NCI-H2107 (cell line): ENCODE measurements around the gene TTC34.

Experiments
- DNase-seq: peaks from one replicate; lab custom pipeline; 2025; lab: John Stamatoyannopoulos, UW

The TTC34 gene

GRCh38 chr1:2812939-2813653, 11.6 kb upstream of the TTC34 start:
- no peak for DNase-seq

GRCh38 chr1:2812136-2812535, 10.6 kb upstream of the TTC34 start:
- no peak for DNase-seq

GRCh38 chr1:2811533-2811918, 10.0 kb upstream of the TTC34 start:
- no peak for DNase-seq

- DNase-seq = no peak
These were observed 9.5 kb upstream of the TTC34 start for GRCh38 chr1:2810899-2811532.

GRCh38 chr1:2810281-2810680, 8.8 kb upstream of the TTC34 start:
- no peak for DNase-seq

- no peak for DNase-seq
These were observed 8.2 kb upstream of the TTC34 start for GRCh38 chr1:2809656-2810055.

GRCh38 chr1:2808831-2809605, 7.5 kb upstream of the TTC34 start:
- DNase-seq = no peak

GRCh38 chr1:2808386-2808705, 6.9 kb upstream of the TTC34 start:
- no peak for DNase-seq

GRCh38 chr1:2807678-2808385, 6.3 kb upstream of the TTC34 start:
- DNase-seq = no peak

GRCh38 chr1:2807036-2807435, 5.5 kb upstream of the TTC34 start:
- DNase-seq = no peak

- no peak for DNase-seq
These were observed 5.1 kb upstream of the TTC34 start for GRCh38 chr1:2806591-2806990.

GRCh38 chr1:2805801-2806430, 4.4 kb upstream of the TTC34 start:
- no peak for DNase-seq

GRCh38 chr1:2804628-2805351, 3.3 kb upstream of the TTC34 start:
- no peak for DNase-seq

GRCh38 chr1:2803931-2804627, 2.6 kb upstream of the TTC34 start:
- no peak for DNase-seq

- no peak for DNase-seq
These were observed 1.8 kb upstream of the TTC34 start for GRCh38 chr1:2803086-2803930.

GRCh38 chr1:2802421-2802961, 998 bp upstream of the TTC34 start:
- DNase-seq = no peak

GRCh38 chr1:2801046-2801445, 447 bp downstream of the TTC34 start:
- DNase-seq = no peak

GRCh38 chr1:2800664-2801045, 838 bp downstream of the TTC34 start:
- no peak for DNase-seq

GRCh38 chr1:2799811-2800663, 1.5 kb downstream of the TTC34 start:
- no peak for DNase-seq
